ENCODE data around the gene NDOR1.

NDOR1 gene

GRCh38 chr9:137199411-137200121 is 5.9 kb upstream of the NDOR1 start:
- peak overlapping the region; percentile 46 for H3K4me3 ChIP-seq (replicated peaks; ENCODE audit: low read depth, low read length)
- no peak for DNase-seq (ENCODE audit: extremely low read depth, low read depth)
- no peak for TF ChIP-seq CTCF (IDR thresholded peaks at IDR 0.05; ENCODE audit: low read depth, low read length, missing control alignments)

- peak within 1 kb of the TSS; percentile 53 for H3K4me3 ChIP-seq (replicated peaks; ENCODE audit: low read depth, low read length)
- TF ChIP-seq CTCF (IDR thresholded peaks at IDR 0.05; ENCODE audit: low read depth, low read length, missing control alignments), result no peak
These were observed 4.9 kb upstream of the NDOR1 start, which contains the start of gene TPRN for GRCh38 chr9:137200311-137201204. Gene TPRN, minus strand, starts transcription at chr9:137200741. Its CDS starts 30 bp downstream, at chr9:137200711.

GRCh38 chr9:137201205-137201868 is 4.2 kb upstream of the NDOR1 start:
- DNase-seq (ENCODE audit: extremely low read depth, low read depth), result no peak
- TF ChIP-seq CTCF (IDR thresholded peaks at IDR 0.05; ENCODE audit: low read depth, low read length, missing control alignments), result no peak
- H3K4me3 ChIP-seq (replicated peaks; ENCODE audit: low read depth, low read length), result peak overlapping the region; percentile 53

More at GRCh38 chr9:137200311-137201204, 4.9 kb upstream of the NDOR1 start, which contains the start of gene TPRN:
- peak; percentile 92 for DNase-seq (ENCODE audit: extremely low read depth, low read depth)

- no peak for DNase-seq (ENCODE audit: extremely low read depth, low read depth)
- H3K4me3 ChIP-seq (replicated peaks; ENCODE audit: low read depth, low read length), result no peak overlapping the region
- no peak for TF ChIP-seq CTCF (IDR thresholded peaks at IDR 0.05; ENCODE audit: low read depth, low read length, missing control alignments)
These were observed 2.5 kb upstream of the NDOR1 start for GRCh38 chr9:137202966-137203365.

- TF ChIP-seq CTCF (IDR thresholded peaks at IDR 0.05; ENCODE audit: low read depth, low read length, missing control alignments), result no peak
- peak overlapping the region; percentile 67 for H3K4me3 ChIP-seq (replicated peaks; ENCODE audit: low read depth, low read length)
- DNase-seq (ENCODE audit: extremely low read depth, low read depth), result no peak
These were observed 772 bp upstream of the NDOR1 start for GRCh38 chr9:137204731-137205125.

- no peak for DNase-seq (ENCODE audit: extremely low read depth, low read depth)
- peak overlapping the region; percentile 67 for H3K4me3 ChIP-seq (replicated peaks; ENCODE audit: low read depth, low read length)
- no peak for TF ChIP-seq CTCF (IDR thresholded peaks at IDR 0.05; ENCODE audit: low read depth, low read length, missing control alignments)
These were observed 1.1 kb downstream of the NDOR1 start for GRCh38 chr9:137206602-137207001.
